CD4-positive, alpha-beta T cell treated with Interleukin-15 for 1 hour (primary cell): Measurements from ENCODE around the gene CACNA1F.

Experiments
- DNase-seq: peaks from one replicate; pipeline ENCODE4 v3.0.0-alpha.2; 2020

CACNA1F gene

GRCh38 chrX:49226946-49227345 lies 6.2 kb downstream of the CACNA1F start:
- no peak for DNase-seq

DNA sequence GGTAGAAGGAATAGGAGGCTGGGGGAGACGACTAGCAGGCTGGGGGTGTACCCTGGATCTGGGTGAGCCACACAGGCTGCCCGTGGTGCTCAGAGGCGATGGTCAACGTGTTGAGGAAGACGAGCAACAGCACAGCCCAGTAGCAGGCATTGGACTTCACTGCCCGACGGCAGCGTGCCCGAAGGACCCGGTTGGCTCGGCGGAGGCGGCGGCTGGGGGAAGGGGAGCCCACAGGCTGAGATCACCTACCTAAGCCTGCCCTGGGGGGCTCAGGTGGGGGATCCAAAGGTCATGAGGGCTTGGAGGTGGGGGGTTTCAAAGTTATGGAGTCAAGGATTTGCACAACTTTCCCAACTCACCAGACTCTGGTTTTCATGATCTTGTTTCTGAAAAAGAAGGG lies 7.3 kb downstream of the CACNA1F start:
- DNase-seq: no peak

GRCh38 chrX:49221868-49222267 lies 11.3 kb downstream of the CACNA1F start:
- DNase-seq: no peak

DNA sequence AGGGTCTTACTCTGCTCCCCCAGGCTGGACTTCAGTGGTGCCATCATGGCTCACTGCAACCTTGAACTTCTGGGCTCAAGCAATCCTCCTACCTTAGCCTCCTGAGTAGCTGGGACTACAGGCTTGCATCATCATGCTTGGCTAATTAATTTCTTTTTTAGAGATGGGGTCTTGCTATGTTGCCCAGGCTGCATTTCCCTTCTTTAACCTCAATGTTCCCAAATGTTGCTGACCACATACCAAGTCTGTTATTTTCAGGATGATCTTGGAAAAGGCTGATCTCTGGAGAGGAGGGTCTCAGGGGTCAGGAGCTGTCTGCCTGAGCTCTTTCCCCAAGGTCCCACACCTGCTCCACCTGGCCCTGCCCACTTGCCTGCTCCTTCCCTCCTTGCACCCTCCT lies 13.0 kb downstream of the CACNA1F start:
- DNase-seq: no peak

DNA sequence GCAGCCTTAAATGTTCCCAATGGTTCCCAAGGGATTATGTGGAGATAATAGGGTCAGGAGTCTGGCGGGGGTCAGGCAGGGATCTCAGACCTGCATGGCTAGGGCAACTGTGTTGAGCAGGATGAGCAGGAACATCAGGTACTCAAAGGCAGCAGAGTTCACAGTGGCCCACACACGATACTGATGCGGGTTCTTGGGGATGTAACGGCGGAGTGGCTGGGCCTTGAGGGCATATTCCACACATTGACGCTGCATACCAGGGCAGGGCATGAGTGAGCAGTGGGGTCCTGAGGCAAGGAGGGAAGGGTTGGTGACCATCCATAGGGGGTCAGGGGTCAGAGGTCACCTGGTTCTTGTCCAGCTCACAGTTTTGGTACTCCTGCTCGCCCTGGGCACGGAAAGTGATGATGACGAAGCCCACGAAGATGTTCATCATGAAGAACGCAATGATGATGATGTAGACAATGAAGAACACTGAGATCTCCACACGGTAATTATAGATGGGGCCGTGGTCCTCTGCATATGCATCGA lies 18.1 kb downstream of the CACNA1F start:
- no peak for DNase-seq

GRCh38 chrX:49214416-49214815 lies 18.7 kb downstream of the CACNA1F start:
- no peak for DNase-seq

DNA sequence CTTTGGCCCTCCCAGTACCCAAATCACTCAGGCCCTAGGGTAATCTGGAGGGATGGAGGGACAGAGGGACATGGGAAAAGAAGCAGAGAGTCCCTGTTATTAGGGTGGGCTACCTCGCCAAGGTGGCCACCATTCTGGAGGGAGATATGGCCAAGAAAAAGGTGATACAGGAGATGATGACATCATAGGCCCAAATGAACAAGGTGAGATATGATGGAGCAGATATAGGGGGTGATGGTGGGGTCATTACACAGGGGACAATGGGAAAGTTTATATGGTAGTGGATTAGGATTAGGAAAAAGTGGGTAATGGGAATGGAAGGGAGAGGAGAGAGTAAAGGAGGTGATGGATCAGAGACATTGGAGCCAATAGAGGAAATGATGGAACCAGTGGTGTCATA lies 20.3 kb downstream of the CACNA1F start:
- DNase-seq: no peak

GRCh38 chrX:49212209-49212608 lies 20.9 kb downstream of the CACNA1F start:
- DNase-seq: no peak

- no peak for DNase-seq
Measured at GRCh38 chrX:49211074-49211473, 22.1 kb downstream of the CACNA1F start.

GRCh38 chrX:49210406-49210805 lies 22.7 kb downstream of the CACNA1F start:
- DNase-seq: no peak

GRCh38 chrX:49209434-49210251 lies 23.5 kb downstream of the CACNA1F start:
- DNase-seq: no peak

GRCh38 chrX:49208399-49208798 lies 24.7 kb downstream of the CACNA1F start:
- no peak for DNase-seq

GRCh38 chrX:49206543-49206942 lies 26.6 kb downstream of the CACNA1F start:
- DNase-seq: no peak

DNA sequence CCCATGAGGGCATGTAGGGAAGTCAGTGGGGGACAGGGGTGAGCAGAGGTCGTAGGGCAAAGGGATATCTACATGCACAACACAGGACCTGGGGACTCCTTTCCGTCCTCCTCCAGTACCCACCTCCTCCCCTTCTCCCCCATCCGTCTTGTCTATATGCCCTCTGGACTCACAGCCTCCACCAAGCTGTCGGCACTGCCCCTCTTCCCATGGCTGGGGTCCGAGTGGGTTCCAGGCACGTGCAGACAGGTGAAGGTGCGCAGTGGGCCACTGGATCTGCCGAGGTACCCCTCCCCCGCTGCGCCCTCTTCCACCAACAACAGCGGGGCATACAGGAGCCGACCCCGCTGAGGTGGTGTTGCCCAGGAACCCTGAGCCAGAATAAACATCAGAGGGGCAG lies 27.7 kb downstream of the CACNA1F start:
- no peak for DNase-seq

DNA sequence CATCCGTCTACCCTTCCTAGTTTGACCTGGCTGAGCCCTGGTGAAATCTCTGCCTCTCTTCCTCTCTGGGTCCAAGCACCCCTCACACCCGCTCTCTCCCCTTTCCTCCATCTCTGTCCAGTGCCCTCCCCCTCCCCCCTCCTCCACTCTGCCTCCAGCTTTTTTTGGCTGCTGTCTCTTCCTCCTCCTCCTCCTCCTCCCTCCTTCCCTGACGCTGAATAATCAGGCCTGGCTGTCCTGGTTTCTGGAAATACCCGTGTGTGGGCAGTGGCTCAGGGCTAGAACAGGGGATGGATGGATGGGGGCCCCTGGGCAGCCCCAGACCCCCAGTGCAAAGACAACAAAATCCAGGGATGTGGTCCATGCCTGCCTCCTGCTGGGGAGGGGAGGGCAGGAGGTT lies 28.4 kb downstream of the CACNA1F start:
- no peak for DNase-seq

GRCh38 chrX:49204017-49204416 lies 29.1 kb downstream of the CACNA1F start:
- no peak for DNase-seq

DNA sequence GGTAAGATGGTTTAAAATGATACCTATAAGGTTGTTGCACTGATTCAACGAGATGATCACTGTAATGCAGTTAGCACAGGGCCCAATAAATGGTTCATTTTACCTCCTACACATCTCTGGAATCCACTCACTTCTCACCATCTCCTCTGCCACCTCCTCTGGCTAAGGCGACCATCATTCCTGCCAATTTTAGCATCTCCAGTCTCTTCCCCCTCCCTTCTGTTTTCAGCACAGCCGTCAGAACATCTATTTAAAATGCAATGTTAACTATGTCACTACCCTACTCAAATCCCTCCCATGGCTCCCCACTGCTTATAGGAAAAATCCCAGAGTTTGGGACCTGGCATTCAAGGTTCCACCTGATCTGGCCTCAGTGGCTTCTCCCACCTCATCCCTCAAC lies 29.6 kb downstream of the CACNA1F start:
- no peak for DNase-seq

- DNase-seq: no peak
Measured at GRCh38 chrX:49202022-49202421, 31.1 kb downstream of the CACNA1F start.

DNA sequence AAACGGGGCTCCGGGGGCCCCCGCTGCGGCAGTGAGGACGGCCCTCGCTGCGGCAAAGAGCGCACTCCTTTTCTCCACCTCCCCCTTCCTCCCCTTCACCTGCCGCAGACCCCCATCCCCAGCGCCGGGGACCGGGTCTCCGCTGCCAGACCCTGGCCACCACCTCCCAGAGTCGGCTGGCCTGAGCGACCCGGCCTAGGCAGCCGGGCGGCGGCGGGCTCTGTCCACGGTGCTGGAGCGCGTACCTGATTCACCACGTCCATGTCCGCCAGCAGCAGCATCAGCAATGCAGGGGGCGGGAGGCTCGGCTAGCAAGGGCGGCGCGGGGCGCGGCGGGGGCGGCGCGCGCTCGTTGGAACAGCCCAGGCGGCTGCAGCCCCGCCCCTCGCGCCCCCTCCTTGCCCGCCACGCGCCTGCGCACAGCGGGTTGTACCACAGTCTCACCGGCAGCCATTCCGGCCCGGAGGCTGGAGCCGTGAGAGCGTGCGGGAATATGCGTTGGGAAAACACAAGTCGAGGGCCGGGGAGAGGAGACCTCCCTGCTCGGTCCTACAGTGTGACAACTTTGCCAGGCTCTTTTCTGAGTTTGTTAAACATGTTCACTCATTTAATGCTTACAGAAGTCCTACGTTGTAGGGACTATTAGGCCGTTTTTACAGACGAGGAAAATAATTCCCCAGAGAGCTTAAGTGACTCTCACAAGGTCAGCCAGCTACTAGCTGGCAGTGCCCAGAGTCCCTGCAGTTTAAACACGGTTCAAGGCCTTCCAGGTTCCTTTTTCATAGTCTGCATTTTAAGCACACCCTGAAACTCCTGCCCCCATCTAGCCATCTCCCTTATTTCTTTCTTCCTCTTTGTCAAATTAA lies 33.0 kb downstream of the CACNA1F start, which contains the start of gene SYP:
TSS of gene SYP (minus strand) at position 288 of the 866 bp plus-strand sequence. CDS start at position 281, 7 bp downstream.
- peak; percentile 90 for DNase-seq

GRCh38 chrX:49199315-49199595 lies 33.9 kb downstream of the CACNA1F start:
- DNase-seq: no peak

DNA sequence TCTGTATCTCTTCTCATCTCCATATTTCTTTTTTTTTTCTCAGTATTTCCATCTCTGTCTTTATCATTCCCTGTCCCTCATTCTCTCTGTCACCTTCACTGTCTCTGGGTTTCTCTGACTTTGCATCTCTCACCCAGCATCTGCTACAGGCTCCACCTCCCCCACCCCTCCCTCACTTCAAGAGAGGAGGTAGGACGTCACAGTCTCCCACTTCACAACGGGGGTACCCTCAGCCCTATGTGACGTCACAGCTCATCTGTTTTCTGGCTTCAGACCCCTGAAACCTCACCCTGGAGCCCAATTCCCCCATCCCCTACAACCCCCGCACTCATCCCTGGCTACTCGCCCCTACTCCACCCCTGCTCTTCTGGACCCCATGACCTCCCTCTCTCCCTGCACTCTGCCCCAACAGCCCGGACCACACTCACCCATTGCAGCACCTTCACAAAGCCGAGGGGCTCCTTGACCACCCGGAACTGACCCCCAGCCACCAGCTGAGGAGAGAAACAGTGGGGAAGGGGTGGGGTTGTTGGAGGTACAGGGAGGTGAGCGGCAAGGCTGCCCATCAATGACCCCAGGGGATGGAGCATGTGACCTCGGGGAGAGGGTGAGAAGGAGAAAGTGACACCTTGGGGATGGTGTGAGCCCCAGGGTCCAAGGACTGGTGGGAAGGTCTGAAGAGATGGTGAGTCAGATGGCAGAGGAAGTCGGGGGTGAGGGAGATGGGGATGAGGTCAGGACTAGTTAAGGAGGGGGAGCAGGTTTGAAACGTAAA lies 34.4 kb downstream of the CACNA1F start:
- DNase-seq: no peak

DNA sequence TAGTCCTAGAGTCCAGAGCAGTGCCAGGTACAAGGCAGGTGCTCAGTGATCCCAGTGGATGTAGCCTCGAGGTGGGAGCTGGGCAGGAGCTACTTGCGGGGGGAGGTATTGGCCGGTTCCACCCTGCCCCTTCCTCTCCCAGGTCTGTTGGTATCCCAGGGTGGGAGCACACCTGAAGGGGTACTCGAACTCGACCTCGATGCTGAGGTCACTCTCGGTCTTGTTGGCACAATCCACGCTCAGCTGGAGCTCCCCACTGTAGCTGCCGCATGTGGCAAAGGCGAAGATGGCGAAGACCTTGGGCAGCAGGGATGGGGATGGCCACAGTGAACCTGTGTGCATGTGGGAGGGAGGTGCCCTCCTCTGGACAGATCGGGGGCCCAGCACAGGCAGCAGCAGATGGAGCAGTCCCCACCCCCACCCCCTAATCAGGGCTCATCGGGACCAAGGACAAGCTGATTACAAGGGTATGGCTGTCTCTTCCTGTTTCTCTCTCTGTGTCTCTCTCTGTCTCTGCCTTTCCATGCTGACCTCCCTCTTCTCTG lies 35.5 kb downstream of the CACNA1F start:
- DNase-seq: no peak

GRCh38 chrX:49193542-49193964 lies 39.6 kb downstream of the CACNA1F start:
- no peak for DNase-seq
